Upper lobe of left lung (tissue), 6 donors: ENCODE measurements around the gene FBXW11. TPM values are rescaled to one million over a fixed set of nuclear protein-coding genes. Genes with fewer than 3 reads are reported as not detected.

Experiments
- ATAC-seq, 2 donors: fragments of 200-7000 bp; cut with Tn5 transposase; one replicate each; pipeline ENCODE4 v1.9.1; 2022; ENCODE audit warnings: mild to moderate bottlenecking in 2 of 2, moderate library complexity in 2 of 2; ENCODE audit not compliant: low FRiP score in 2 of 2
- DNase-seq, 2 donors: peaks; one replicate each; pipeline ENCODE4 v3.0.0-alpha.2; 2019 to 2020
- H3K27ac ChIP-seq, 4 donors: fragments of 200-600 bp; sonication (generic); one replicate each; pipeline ENCODE4 v1.5.1; 2016 to 2019
- H3K27me3 ChIP-seq, 4 donors: fragments of 200-600 bp; sonication (generic); one replicate each; pipeline ENCODE4 v1.5.1; 2017 to 2019
- H3K36me3 ChIP-seq, 4 donors: fragments of 200-600 bp; sonication (generic); one replicate each; pipeline ENCODE4 v1.5.1; 2016 to 2019
- H3K4me1 ChIP-seq, 4 donors: fragments of 200-600 bp; sonication (generic); one replicate each; pipeline ENCODE4 v1.5.1; 2018 to 2019
- H3K4me3 ChIP-seq, 4 donors: fragments of 200-600 bp; sonication (generic); one replicate each; pipeline ENCODE4 v1.5.1; 2017 to 2019; ENCODE audit warnings: mild to moderate bottlenecking in 2 of 4, moderate library complexity in 1 of 4
- H3K9me3 ChIP-seq, 4 donors: fragments of 200-600 bp; sonication (generic); one replicate each; pipeline ENCODE4 v1.5.1; 2018 to 2019
- EP300 ChIP-seq, 4 donors: sonication (generic); formaldehyde crosslinking; IDR thresholded peaks; one replicate each; pipeline ENCODE4 v1.5.1; 2017; ENCODE audit warnings: antibody characterized with exemption in 4 of 4, control low read depth in 2 of 4
- POLR2A ChIP-seq, 4 donors: fragments of 450-650 bp; IDR thresholded peaks; one replicate each; pipeline ENCODE4 v1.5.1; 2016 to 2017; ENCODE audit warnings: antibody characterized with exemption in 4 of 4, mild to moderate bottlenecking in 2 of 4
- POLR2AphosphoS5 ChIP-seq, 2 donors: sonication (generic); formaldehyde crosslinking; IDR thresholded peaks; one replicate each; pipeline ENCODE4 v1.5.1; 2017; ENCODE audit warnings: antibody characterized with exemption in 2 of 2
- WGBS, 2 donors: methylation state at CpG; one replicate each; pipeline ENCODE4 v1.1.5; 2017 to 2018; 5-methylcytosine and 5-hydroxymethylcytosine counted together
- total RNA-seq, 6 donors: library from RNA; depleted of rRNA in 4 of 6; stranded (reverse); fragments of >200 nt in 4 of 6; gene quantifications; one replicate each; pipeline versions ENCODE4 v1.1.0 to v1.2.1, GENCODE V29; 2016 to 2021
- TF ChIP-seq, protein P1 (sequence below), 6 experiments: fragments of 450-650 bp in 4 of 6; fragments of 200-600 bp in 2 of 6; sonication (generic) in 2 of 6; IDR thresholded peaks; one replicate each; pipeline ENCODE4 v1.5.1; 2016 to 2019; ENCODE audit warnings: antibody characterized with exemption in 6 of 6
- donor health status: DM: no; HTN: no; CAD: no; lungs with moderate emphysema.
- donor health status: DM: no; HTN: yes; CAD: no; lungs with severe emphysema.

The FBXW11 gene
- total RNA-seq, 6 donors from 2014 or later = 37.2 to 80.0 (median 48.9) TPM

DNA sequence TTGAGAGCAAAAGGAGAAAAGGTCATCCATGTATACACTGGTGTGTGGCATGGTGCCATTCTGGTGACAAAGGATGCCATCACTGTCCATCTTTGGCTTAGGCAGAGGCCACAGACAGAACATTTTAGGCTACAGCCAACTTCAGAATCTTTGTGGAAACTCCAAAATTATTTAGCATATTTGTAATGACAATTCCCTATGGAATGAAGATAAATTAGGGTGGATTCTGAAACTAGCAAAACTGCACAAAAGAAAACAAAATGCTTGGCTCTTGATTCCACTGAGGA lies 92.5 kb downstream of the FBXW11 start:
- no peak overlapping the region for H3K4me3 ChIP-seq
- H3K36me3 ChIP-seq = peaks cover 0 to 11% (median 2%) of the 10 kb centered on the region in 4 donors
- H3K27ac ChIP-seq = no peak overlapping the region
- H3K27me3 ChIP-seq = no peaks in the 10 kb centered on the region
- ATAC-seq = no peak
- no peak for TF ChIP-seq POLR2AphosphoS5 (IDR thresholded peaks at IDR 0.05)
- no peak for TF ChIP-seq POLR2A (IDR thresholded peaks at IDR 0.05)
- TF ChIP-seq, protein P1, sequence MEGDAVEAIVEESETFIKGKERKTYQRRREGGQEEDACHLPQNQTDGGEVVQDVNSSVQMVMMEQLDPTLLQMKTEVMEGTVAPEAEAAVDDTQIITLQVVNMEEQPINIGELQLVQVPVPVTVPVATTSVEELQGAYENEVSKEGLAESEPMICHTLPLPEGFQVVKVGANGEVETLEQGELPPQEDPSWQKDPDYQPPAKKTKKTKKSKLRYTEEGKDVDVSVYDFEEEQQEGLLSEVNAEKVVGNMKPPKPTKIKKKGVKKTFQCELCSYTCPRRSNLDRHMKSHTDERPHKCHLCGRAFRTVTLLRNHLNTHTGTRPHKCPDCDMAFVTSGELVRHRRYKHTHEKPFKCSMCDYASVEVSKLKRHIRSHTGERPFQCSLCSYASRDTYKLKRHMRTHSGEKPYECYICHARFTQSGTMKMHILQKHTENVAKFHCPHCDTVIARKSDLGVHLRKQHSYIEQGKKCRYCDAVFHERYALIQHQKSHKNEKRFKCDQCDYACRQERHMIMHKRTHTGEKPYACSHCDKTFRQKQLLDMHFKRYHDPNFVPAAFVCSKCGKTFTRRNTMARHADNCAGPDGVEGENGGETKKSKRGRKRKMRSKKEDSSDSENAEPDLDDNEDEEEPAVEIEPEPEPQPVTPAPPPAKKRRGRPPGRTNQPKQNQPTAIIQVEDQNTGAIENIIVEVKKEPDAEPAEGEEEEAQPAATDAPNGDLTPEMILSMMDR (IDR thresholded peaks at IDR 0.05) = no peak
- no peak for DNase-seq
- H3K9me3 ChIP-seq = no peaks in the 10 kb centered on the region
- peaks cover 23 to 28% (median 26%) of the 10 kb centered on the region in 4 donors for H3K4me1 ChIP-seq

DNA sequence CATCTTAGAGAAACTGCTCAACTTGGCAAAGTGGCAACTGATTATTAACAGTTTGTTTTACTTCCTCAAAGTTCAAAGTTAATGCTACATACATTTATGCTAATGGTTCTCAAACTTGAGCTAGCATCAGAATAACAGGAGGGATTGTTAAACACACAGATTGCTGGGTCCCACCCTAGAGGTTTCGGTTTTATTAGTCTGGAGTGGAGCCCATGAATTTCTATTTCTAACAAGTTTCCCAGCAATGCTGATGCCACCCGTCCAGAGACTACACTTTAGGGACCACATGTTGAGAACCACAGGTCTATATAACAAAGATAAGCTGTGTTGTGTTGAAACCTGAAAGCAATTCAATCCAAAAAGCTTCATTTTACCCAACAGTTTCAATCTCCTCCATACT lies 95.3 kb downstream of the FBXW11 start:
- H3K4me3 ChIP-seq = no peak overlapping the region
- no peak for TF ChIP-seq POLR2AphosphoS5 (IDR thresholded peaks at IDR 0.05)
- no peak for TF ChIP-seq EP300 (IDR thresholded peaks at IDR 0.05)
- no peak for TF ChIP-seq POLR2A (IDR thresholded peaks at IDR 0.05)
- TF ChIP-seq, protein P1 (IDR thresholded peaks at IDR 0.05) = no peak
- H3K27me3 ChIP-seq = no peaks in the 10 kb centered on the region
- WGBS, 2 donors = 62 to 68% methylated on average over 2 of the region's 2 CpGs
- no peaks in the 10 kb centered on the region for H3K9me3 ChIP-seq
- DNase-seq (no peak), ATAC-seq (no peak)
- H3K27ac ChIP-seq = no peak overlapping the region
- H3K4me1 ChIP-seq = peaks cover 14 to 32% (median 26%) of the 10 kb centered on the region in 4 donors
- H3K36me3 ChIP-seq = peaks cover 0 to 11% (median 2%) of the 10 kb centered on the region in 4 donors

DNA sequence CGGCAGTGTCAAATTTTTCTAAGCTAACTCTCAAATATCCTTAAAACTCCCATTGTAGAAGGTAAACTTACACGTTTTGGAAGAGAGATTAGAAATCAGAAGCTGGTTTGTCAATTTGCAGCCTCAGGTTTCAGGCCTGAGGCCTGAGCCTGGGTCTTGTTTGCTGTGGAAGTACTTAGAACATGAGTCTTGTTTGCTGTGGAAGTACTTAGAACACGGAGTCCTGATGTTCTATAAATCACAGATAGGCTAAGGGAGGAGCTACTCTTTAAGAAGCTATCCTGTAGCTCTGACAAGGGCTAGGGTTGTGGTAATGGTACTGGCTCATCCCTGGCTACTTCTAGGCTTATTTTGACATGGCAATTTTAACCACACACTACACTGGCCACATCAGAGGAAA lies 97.8 kb downstream of the FBXW11 start:
- Histone ChIP-seq H3K27me3 (no peaks in the 10 kb centered on the region), H3K27ac (peak overlapping the region in 1 of 4 donors; percentile 46), H3K4me1 (peaks cover 10 to 33% (median 21%) of the 10 kb centered on the region in 4 donors), H3K36me3 (peaks cover 0 to 11% (median 2%) of the 10 kb centered on the region in 4 donors), H3K9me3 (no peaks in the 10 kb centered on the region), H3K4me3 (no peak overlapping the region)
- 68 to 75% methylated on average over 3 of the region's 3 CpGs for WGBS, 2 donors
- ATAC-seq = peak; percentile 40 to 78
- peak in 1 of 2 donors; percentile 49 for DNase-seq
- TF ChIP-seq, protein P1 (IDR thresholded peaks at IDR 0.05) = no peak
- TF ChIP-seq EP300 (IDR thresholded peaks at IDR 0.05) = no peak
- no peak for TF ChIP-seq POLR2AphosphoS5 (IDR thresholded peaks at IDR 0.05)
- TF ChIP-seq POLR2A (IDR thresholded peaks at IDR 0.05) = no peak

DNA sequence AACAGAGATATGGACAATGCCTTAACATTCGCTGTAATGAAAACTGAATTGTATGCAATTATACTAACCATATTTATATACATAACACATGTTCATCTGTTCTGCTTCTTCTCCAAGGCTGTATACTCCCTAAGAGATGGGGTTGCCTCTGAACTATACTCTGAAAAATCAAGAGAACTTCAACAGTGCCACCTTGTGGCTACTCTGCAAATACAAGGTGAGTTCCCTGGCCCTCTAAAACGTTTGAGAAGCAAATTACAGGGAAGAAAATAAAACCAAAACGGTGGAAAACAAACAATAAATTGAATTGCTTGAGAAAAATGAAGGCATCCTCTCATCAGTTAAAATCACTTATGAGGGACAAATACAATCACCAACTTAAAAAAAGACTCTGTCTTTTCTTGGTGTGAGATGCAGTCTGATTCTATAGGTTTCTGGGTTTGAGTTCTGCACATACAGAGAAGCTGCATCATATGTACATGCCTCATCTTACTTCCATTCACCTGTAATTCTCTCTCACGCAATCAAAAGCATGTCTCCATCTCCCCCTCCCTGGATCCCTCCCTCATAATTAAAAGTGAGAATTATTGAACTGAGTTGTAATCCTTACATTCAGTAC lies 98.6 kb downstream of the FBXW11 start:
- no peak for DNase-seq
- WGBS, 2 donors = 26 to 28% methylated on average over 4 of the region's 4 CpGs
- H3K4me1 ChIP-seq = peaks cover 3 to 25% (median 14%) of the 10 kb centered on the region in 4 donors
- peak; percentile 82 to 85 for ATAC-seq
- H3K9me3 ChIP-seq = no peaks in the 10 kb centered on the region
- no peak overlapping the region for H3K4me3 ChIP-seq
- TF ChIP-seq, protein P1 (IDR thresholded peaks at IDR 0.05) = peak; percentile 65 to 76 (median 75)
- TF ChIP-seq EP300 (IDR thresholded peaks at IDR 0.05) (no peak), POLR2A (IDR thresholded peaks at IDR 0.05) (no peak)
- peaks cover 0 to 11% (median 2%) of the 10 kb centered on the region in 4 donors for H3K36me3 ChIP-seq
- no peaks in the 10 kb centered on the region for H3K27me3 ChIP-seq
- peak overlapping the region in 2 of 4 donors; percentile 9 to 46 for H3K27ac ChIP-seq
